Upper lobe of right lung (tissue), 1 donor: ENCODE data around the gene EXOC4. TPM values are rescaled to one million over a fixed set of nuclear protein-coding genes. Genes with fewer than 3 reads are reported as not detected.

Source experiments
- ATAC-seq: fragments of 200-7000 bp; cut with Tn5 transposase; one replicate; pipeline ENCODE4 v1.9.1; 2020; ENCODE audit warnings: mild to moderate bottlenecking, moderate library complexity
- DNase-seq: peaks from one replicate; pipeline ENCODE4 v3.0.0-alpha.2; 2020
- H3K27ac ChIP-seq: fragments of 200-600 bp; one replicate; pipeline ENCODE4 v1.8.0; 2022
- H3K27me3 ChIP-seq: fragments of 200-600 bp; one replicate; pipeline ENCODE4 v1.8.0; 2022; ENCODE audit warnings: mild to moderate bottlenecking
- H3K36me3 ChIP-seq: fragments of 200-600 bp; one replicate; pipeline ENCODE4 v1.8.0; 2022
- H3K4me1 ChIP-seq: fragments of 200-600 bp; one replicate; pipeline ENCODE4 v1.8.0; 2022
- H3K4me3 ChIP-seq: fragments of 200-600 bp; one replicate; pipeline ENCODE4 v1.8.0; 2022; ENCODE audit warnings: mild to moderate bottlenecking
- H3K9me3 ChIP-seq: fragments of 200-600 bp; one replicate; pipeline ENCODE4 v1.8.0; 2022
- CTCF ChIP-seq: fragments of 200-600 bp; IDR thresholded peaks from one replicate; pipeline ENCODE4 v1.8.0; 2022; ENCODE audit warnings: antibody characterized with exemption
- intact Hi-C: fragments of 100-400 bp; cut with DNase I; formaldehyde crosslinking; loops from one replicate; pipeline ENCODE4 v1.11.0; 2022
- total RNA-seq: library from RNA; stranded (reverse); fragmentation: NEBNext Ultra II Directional; extraction: Animal tissue kit (Norgen Biotek cat#: 25700); gene quantifications from one replicate; pipeline ENCODE4 v1.2.1, GENCODE V29; 2021
- donor health status: DM: no; HTN: yes; CAD: no; lungs with severe emphysema.

Gene EXOC4
- total RNA-seq, 1 donor from 2014 or later: 73.5 TPM

- no peaks in the 10 kb centered on the region for H3K27me3 ChIP-seq
- ATAC-seq (no peak), DNase-seq (no peak)
- intact Hi-C loops: no loop called here
- H3K4me1 ChIP-seq: no peaks in the 10 kb centered on the region
- H3K4me3 ChIP-seq: no peak overlapping the region
- H3K36me3 ChIP-seq: no peaks in the 10 kb centered on the region
- no peaks in the 10 kb centered on the region for H3K9me3 ChIP-seq
- no peak overlapping the region for H3K27ac ChIP-seq
- TF ChIP-seq CTCF: no peak
These were observed 359.1 kb downstream of the EXOC4 start for GRCh38 chr7:133611955-133612354.

DNA sequence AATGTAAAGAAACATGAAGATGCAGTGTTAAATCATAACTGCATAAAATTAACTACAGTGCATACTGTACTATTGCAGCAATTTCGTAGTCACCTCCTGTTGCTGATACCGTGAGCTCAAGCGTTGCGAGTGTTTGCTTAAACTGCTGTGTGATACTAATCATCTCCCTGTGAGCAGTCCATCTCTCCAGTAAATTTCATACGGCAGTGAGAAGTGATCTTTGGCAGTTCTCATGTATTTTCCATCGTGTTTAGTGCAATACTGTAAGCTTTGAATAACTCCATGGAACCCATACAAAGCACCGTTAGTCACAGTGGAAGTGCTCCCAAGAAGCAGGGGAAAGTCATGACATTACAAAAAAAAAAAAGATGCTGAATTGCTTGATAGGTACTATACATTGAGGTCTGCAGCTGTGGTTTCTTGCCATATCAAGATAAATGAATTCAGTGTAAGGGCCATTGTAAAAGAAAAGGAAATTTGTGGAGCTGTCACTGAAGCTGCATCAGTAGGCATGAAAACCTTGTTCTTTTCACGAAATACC is 360.4 kb downstream of the EXOC4 start:
- no peak for TF ChIP-seq CTCF
- no peaks in the 10 kb centered on the region for H3K36me3 ChIP-seq
- intact Hi-C loops: no loop called here
- H3K4me3 ChIP-seq: no peak overlapping the region
- H3K27me3 ChIP-seq: no peaks in the 10 kb centered on the region
- no peak for DNase-seq
- H3K27ac ChIP-seq: no peak overlapping the region
- H3K9me3 ChIP-seq: no peaks in the 10 kb centered on the region
- H3K4me1 ChIP-seq: no peaks in the 10 kb centered on the region
- no peak for ATAC-seq

DNA sequence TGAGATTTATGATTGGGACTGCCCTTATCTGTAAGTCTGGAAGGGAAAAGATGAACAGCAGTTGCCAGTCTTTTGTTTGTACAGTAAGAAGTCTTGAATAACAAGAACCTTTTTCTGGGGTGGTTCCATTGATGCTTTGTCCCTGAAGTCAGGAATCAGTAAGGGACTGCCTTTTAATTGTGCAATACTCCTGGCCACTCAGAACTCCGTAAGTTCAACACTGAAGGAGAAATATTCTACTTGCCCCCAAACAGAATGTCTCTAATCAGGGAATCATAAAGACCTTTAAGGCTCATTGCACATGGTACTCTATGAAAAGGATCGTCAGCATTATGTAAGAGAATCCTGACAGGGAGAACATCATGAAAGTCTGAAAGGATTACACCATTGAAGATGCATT is 361.4 kb downstream of the EXOC4 start:
- TF ChIP-seq CTCF: no peak
- no peak for DNase-seq
- no peaks in the 10 kb centered on the region for H3K36me3 ChIP-seq
- intact Hi-C loops: no loop called here
- no peak overlapping the region for H3K4me3 ChIP-seq
- no peaks in the 10 kb centered on the region for H3K27me3 ChIP-seq
- no peak overlapping the region for H3K27ac ChIP-seq
- ATAC-seq: no peak
- no peaks in the 10 kb centered on the region for H3K4me1 ChIP-seq
- no peaks in the 10 kb centered on the region for H3K9me3 ChIP-seq

- ATAC-seq: no peak
- no peak for TF ChIP-seq CTCF
- H3K27me3 ChIP-seq: no peaks in the 10 kb centered on the region
- no peak overlapping the region for H3K27ac ChIP-seq
- H3K4me1 ChIP-seq: no peaks in the 10 kb centered on the region
- no peaks in the 10 kb centered on the region for H3K9me3 ChIP-seq
- H3K4me3 ChIP-seq: no peak overlapping the region
- no peak for DNase-seq
- H3K36me3 ChIP-seq: no peaks in the 10 kb centered on the region
- intact Hi-C loops: no loop called here
These were observed 366.1 kb downstream of the EXOC4 start for GRCh38 chr7:133618970-133619369.

DNA sequence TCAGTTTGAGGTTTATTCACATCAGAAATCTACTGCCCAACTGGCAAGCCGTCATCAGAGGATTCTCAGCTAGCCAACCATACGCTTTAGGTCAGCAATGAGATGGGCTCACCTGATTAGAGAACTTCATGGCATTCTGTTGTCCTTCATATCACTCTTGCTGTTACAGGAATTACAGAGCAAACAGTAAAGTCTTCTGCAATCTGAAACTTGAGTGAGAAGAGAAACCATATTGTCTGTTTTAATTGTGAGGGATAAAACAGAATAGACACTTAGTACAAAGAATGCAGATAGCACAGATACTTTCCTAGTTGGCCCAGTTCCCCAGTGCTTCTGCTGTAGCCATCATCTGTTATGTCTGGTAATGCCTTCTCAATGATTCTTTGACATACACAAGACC is 366.6 kb downstream of the EXOC4 start:
- DNase-seq: no peak
- intact Hi-C loops: no loop called here
- H3K4me3 ChIP-seq: no peak overlapping the region
- no peak overlapping the region for H3K27ac ChIP-seq
- no peaks in the 10 kb centered on the region for H3K27me3 ChIP-seq
- no peak for TF ChIP-seq CTCF
- H3K36me3 ChIP-seq: no peaks in the 10 kb centered on the region
- no peak for ATAC-seq
- H3K4me1 ChIP-seq: no peaks in the 10 kb centered on the region
- no peaks in the 10 kb centered on the region for H3K9me3 ChIP-seq

DNA sequence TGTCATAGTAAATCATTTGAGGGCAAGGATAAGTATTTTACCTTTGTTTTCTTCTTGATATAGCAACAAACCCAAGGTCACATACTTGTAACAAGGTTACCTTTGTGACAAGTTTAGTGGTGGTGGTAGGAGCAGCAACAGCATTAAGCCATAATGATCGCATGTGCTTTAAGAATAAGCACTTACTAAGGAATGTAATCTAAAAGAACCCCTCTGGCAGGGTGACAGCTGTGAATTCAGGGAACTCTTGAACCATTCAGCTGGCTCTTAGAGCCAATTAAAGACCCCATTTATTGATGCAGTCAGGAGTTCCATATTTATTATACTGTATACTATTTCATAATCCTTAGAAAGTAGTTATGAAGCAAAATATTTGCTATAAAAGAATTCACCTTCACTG is 370.8 kb downstream of the EXOC4 start:
- no peak for DNase-seq
- intact Hi-C loops: no loop called here
- no peaks in the 10 kb centered on the region for H3K36me3 ChIP-seq
- H3K4me3 ChIP-seq: no peak overlapping the region
- no peak for TF ChIP-seq CTCF
- H3K27me3 ChIP-seq: no peaks in the 10 kb centered on the region
- no peaks in the 10 kb centered on the region for H3K4me1 ChIP-seq
- no peak for ATAC-seq
- H3K27ac ChIP-seq: no peak overlapping the region
- no peaks in the 10 kb centered on the region for H3K9me3 ChIP-seq
